NCI-H1417 (cell line): ENCODE results near the gene IL17REL.

ENCODE experiments used
- DNase-seq, 3 experiments: peaks; one replicate each; lab custom pipeline; 2025; lab: John Stamatoyannopoulos, UW

IL17REL gene

DNA sequence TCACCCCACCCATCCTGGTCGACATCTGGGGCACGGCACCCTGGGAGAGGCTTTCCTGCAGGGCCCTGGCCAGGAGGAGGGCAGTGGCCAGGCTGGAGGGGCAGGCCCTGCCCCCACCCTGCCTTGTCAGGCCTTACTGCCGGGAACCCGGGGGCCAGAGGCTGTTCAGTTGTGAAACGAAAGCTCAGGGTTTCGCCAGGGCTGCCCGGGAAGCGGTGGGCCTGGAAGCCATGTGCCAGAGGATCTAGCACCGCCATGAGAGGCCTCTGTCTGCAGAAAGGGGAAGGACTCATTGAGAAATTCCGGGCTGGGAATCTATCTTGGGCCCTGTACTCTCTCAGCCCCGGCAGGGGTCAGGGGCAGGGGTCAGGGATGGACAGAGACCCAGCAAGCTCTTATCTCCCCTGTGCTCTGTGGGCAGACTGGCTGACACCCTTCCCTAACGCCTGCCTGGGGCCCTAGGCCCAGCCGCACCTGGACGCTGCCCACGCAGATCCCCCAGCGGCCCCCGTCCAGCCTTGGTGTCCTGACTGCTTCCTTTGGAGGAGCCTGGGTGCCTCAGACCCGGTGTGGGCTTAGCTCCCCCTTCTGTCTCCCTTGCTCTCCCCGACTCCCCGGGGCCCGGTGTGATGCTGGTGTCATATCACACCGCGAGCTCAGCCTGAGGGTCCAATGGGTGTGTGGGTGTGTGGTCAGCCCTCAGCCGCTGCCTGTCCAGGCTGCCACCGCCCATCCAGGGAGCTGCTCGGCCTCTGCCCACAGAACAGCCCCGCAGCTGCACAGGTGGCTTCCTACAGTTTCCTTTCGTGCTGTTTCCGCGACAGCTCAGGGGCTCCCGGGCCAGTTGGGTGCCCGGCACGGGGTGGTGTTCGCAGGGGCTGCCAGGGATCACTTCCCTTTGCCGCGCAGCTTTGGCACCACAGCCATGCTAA is 45.5 kb downstream of the IL17REL start:
- DNase-seq: no peak

GRCh38 chr22:49966041-49966773 is 46.4 kb downstream of the IL17REL start:
- no peak for DNase-seq

GRCh38 chr22:49965091-49966040 is 47.2 kb downstream of the IL17REL start:
- DNase-seq: no peak

DNA sequence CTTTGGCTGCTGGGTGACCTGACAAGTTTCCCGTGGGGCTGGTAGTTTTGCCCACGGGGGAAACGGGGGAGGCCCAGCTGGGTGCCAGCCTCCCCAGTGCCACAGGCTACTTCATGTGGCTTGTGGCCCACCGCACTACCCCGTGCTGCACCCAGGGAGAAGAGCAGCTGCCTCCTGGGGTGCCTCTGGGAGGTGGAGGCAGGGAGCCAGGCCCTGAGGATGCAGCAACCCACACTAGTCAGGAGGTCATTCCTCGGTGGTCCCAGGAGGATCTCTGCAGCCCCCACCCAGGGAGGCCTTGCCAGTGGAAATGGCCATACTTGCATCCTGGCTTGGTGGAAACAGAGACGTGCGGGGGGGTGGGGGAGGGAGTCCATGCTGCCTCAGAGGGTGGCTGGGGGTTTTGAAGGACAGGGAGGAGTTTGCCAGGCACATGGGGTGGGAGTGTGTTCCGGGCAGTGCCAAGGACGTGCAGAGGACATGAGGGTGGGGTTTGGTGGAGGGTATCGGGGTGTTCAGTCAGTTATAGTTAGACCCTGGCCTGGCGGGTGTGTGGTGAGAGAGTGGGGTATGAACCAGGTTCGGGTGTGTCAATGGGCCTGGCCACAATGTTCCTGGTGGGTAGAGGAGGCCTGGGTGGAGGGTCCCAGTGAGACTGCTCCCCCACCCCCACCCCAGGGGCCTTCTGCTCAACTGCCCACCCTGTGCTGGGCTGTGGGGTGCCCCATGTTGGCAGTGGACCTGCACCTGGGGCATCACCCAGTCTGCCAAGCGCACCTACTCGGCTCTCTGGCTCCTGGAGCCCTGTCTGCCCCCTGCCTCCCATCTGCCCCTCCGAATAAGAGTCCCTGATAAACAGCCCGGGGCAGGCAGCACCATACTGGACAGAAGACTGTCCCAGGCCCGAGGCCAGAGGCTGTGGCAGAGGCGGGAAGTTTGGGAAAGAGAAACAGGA is 48.2 kb downstream of the IL17REL start:
- no peak for DNase-seq

- peak in 1 of 3 experiments; percentile 29 for DNase-seq
Measured at GRCh38 chr22:49963647-49964026, 48.9 kb downstream of the IL17REL start.

GRCh38 chr22:49962751-49963646 is 49.6 kb downstream of the IL17REL start:
- peak in 1 of 3 experiments; percentile 29 for DNase-seq

GRCh38 chr22:49962012-49962750 is 50.4 kb downstream of the IL17REL start:
- peak; percentile 16 to 87 (median 80) for DNase-seq

- no peak for DNase-seq
Measured at GRCh38 chr22:49961601-49962011, 51.0 kb downstream of the IL17REL start.

GRCh38 chr22:49961005-49961600 is 51.5 kb downstream of the IL17REL start:
- peak in 2 of 3 experiments; percentile 52 to 53 for DNase-seq

DNA sequence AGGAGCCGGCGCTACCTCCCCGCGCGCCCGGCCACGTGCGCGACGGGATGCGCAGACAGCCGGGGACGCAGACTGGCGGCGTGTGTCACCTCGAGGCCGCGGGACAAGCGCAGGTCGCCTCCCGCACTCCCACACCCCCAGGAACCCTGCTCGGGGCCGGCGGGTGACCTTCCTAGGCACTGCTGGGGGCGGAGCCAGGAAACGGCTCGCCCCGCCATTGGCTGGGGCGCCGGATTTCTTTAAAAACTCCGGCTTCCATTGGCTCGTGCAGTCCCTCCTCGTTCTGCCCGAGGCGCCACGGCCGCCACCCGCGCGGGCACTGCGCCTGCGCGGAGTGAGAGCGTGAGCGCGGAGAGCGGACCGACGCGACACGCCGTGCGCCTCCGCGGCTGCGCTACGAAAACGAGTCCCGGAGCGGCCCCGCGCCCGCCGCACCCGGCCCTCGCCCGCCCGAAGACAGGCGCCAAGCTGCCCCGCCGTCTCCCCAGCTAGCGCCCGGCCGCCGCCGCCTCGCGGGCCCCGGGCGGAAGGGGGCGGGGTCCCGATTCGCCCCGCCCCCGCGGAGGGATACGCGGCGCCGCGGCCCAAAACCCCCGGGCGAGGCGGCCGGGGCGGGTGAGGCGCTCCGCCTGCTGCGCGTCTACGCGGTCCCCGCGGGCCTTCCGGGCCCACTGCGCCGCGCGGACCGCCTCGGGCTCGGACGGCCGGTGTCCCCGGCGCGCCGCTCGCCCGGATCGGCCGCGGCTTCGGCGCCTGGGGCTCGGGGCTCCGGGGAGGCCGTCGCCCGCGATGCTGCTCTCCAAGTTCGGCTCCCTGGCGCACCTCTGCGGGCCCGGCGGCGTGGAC is 52.2 kb downstream of the IL17REL start, which contains the start of gene PIM3:
Gene PIM3, plus strand, starts transcription at position 614 of the 846 bp plus-strand sequence. Its CDS starts 176 bp downstream, at position 790.
- peak; percentile 74 to 94 (median 94) for DNase-seq

- DNase-seq: no peak
Measured at GRCh38 chr22:49959782-49960158, 52.8 kb downstream of the IL17REL start.

GRCh38 chr22:49958931-49959781 is 53.4 kb downstream of the IL17REL start:
- no peak for DNase-seq

GRCh38 chr22:49958366-49958921 is 54.1 kb downstream of the IL17REL start:
- DNase-seq: no peak

DNA sequence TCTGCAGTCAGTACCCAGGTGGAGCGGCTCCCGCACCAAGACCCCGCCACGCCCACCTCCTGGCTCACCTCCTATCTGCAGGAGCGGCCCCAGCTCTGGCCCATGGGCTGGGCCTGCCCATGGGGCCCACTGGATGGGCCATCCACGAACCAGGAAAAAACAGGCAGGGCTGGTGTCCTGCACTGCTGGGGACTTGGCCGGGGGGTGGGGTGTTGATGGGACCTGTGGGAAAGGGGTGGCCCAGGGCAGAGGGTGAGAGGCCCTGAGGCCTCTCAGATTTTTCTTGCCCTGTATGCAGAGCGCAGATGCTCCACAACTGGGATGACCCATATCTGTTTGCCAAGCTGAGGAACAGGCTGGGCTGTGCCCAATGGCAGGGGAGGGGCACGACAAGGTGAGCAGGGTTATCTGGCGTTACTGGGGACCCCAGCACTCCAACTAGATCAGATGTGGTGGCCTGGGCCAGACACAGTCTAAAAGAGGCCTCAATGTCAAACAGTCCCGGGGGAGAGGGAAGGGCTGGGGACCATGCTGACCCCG is 54.7 kb downstream of the IL17REL start:
- DNase-seq: no peak

DNA sequence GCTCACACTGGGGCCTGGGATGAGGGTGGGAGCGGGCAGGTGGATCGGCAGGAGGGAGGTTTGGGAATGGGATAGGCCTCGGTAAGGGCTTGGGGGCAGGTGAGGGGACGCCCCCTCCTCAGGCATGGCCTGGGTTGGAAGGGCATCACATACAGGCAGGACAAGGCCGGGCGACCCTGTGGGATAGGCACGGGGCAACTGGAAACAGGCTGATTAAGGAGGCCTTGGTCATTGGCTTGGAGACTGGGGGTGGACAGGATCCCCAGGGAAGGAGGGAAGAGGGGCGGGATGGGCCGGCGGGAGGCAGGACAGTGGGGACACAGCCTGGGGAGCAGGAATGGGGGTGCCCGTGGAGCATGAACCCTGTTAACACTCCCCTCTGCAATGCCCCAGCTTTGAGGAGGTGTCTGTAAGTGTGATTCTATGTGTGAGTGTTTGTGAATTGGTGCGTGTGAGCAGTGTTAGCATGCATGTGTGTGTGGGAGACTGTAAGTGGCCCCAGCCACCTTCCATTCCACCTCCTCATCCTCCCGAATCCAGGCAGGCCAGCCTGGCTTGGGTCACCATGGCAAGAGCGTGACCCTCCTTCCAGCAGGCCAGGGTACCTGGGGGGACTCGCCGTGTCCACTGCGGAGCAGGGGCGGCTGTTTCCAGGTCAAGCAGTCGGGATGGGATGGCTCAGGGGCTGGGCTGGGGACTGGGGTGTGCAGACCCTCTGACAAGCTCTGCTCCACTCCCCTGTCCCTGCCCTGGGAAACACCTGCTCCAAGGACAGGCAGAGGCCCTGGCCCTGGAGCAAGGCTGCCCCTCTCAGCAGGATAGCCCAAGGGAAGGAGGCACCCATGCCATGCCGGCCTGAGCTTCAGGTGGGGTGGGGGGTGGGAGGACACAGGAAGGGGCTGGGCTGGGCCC is 55.4 kb downstream of the IL17REL start:
- no peak for DNase-seq
